GM11168 (cell line): ENCODE data around the gene TAS2R39.

Experiments used
- in situ Hi-C: fragments of 300-500 bp; cut with MboI; formaldehyde crosslinking; loops from one replicate; pipeline ENCODE4 v1.12.0; 2022; ENCODE audit warnings: low sequenced_read_pairs; ENCODE audit not compliant: unreplicated experiment

TAS2R39 gene

GRCh38 chr7:143214789-143215679 is 31.8 kb downstream of the TAS2R39 start:
- in situ Hi-C loops = loop anchor here (25.0 kb wide), 1 partner anchor 353 kb away; the partner anchor contains the start of gene EPHB6

GRCh38 chr7:143216151-143216550 is 32.9 kb downstream of the TAS2R39 start:
- in situ Hi-C loops = loop anchor here (25.0 kb wide), 1 partner anchor 354 kb away; the partner anchor contains the start of gene EPHB6

GRCh38 chr7:143216686-143217085 is 33.5 kb downstream of the TAS2R39 start:
- in situ Hi-C loops = loop anchor here (25.0 kb wide), 1 partner anchor 354 kb away; the partner anchor contains the start of gene EPHB6

- in situ Hi-C loops = loop anchor here (25.0 kb wide), 1 partner anchor 356 kb away; the partner anchor contains the start of gene EPHB6
These were observed 34.6 kb downstream of the TAS2R39 start for GRCh38 chr7:143217806-143218205.

GRCh38 chr7:143221286-143221685 is 38.1 kb downstream of the TAS2R39 start:
- in situ Hi-C loops = loop anchor here (25.0 kb wide), 1 partner anchor 359 kb away; the partner anchor contains the start of gene EPHB6

- in situ Hi-C loops = loop anchor here (25.0 kb wide), 1 partner anchor 359 kb away; the partner anchor contains the start of gene EPHB6
These were observed 38.5 kb downstream of the TAS2R39 start, which contains the start of gene TAS2R40 for GRCh38 chr7:143221737-143222136. TSS of gene TAS2R40 (plus strand) at chr7:143222037. CDS start at chr7:143222079, 42 bp downstream.

- in situ Hi-C loops = loop anchor here (25.0 kb wide), 1 partner anchor 360 kb away; the partner anchor contains the start of gene EPHB6
These were observed 39.6 kb downstream of the TAS2R39 start for GRCh38 chr7:143222782-143223181.

- in situ Hi-C loops = loop anchor here (25.0 kb wide), 1 partner anchor 361 kb away; the partner anchor contains the start of gene EPHB6
These were observed 40.6 kb downstream of the TAS2R39 start for GRCh38 chr7:143223784-143224183.

GRCh38 chr7:143225047-143225446 is 41.8 kb downstream of the TAS2R39 start:
- in situ Hi-C loops = no loop called here

- in situ Hi-C loops = no loop called here
These were observed 44.6 kb downstream of the TAS2R39 start for GRCh38 chr7:143227806-143228205.

GRCh38 chr7:143229054-143229790 is 46.0 kb downstream of the TAS2R39 start:
- in situ Hi-C loops = no loop called here

GRCh38 chr7:143230602-143231457 is 47.6 kb downstream of the TAS2R39 start:
- in situ Hi-C loops = no loop called here
